Right lobe of liver (tissue), 6 donors: ENCODE data around the gene TCEANC2. TPM values are rescaled to one million over a fixed set of nuclear protein-coding genes. Genes with fewer than 3 reads are reported as not detected.

Source experiments
- ATAC-seq, 4 donors: fragments of 200-7000 bp; cut with Tn5 transposase; one replicate each; pipeline ENCODE4 v1.9.1; 2020; ENCODE audit warnings: mild to moderate bottlenecking in 4 of 4, moderate library complexity in 4 of 4
- DNase-seq, 3 donors: peaks; one replicate each; pipeline ENCODE4 v3.0.0-alpha.2; 2020
- H3K27ac ChIP-seq, 3 donors: fragments of 200-600 bp; one replicate each; pipeline ENCODE4 v1.8.0; 2022
- H3K27me3 ChIP-seq, 2 donors: fragments of 200-600 bp; one replicate each; pipeline ENCODE4 v1.8.0; 2022
- H3K36me3 ChIP-seq, 4 donors: fragments of 200-600 bp; sonication (generic) in 1 of 4; one replicate each; pipeline versions ENCODE4 v1.5.1 to v1.8.0; 2017 to 2022; ENCODE audit warnings: control low read depth in 1 of 4
- H3K4me1 ChIP-seq, 4 donors: fragments of 200-600 bp; sonication (generic) in 1 of 4; one replicate each; pipeline versions ENCODE4 v1.5.1 to v1.8.0; 2017 to 2022; ENCODE audit warnings: control low read depth in 1 of 4
- H3K4me3 ChIP-seq, 3 donors: fragments of 200-600 bp; one replicate each; pipeline ENCODE4 v1.8.0; 2022
- H3K9me3 ChIP-seq, 4 donors: fragments of 200-600 bp; sonication (generic) in 1 of 4; one replicate each; pipeline versions ENCODE4 v1.5.1 to v1.8.0; 2017 to 2022; ENCODE audit warnings: control low read depth in 1 of 4
- POLR2A ChIP-seq: fragments of 450-650 bp; IDR thresholded peaks from one replicate; pipeline ENCODE4 v1.6.1; 2017; ENCODE audit warnings: antibody characterized with exemption, mild to moderate bottlenecking
- WGBS: methylation state at CpG from one replicate; pipeline ENCODE4 v1.1.6; 2018; ENCODE audit warnings: low coverage, low lambda C conversion rate; ENCODE audit not compliant: insufficient coverage; ENCODE audit errors: missing lambda C conversion rate; 5-methylcytosine and 5-hydroxymethylcytosine counted together
- intact Hi-C, 2 donors: fragments of 100-400 bp; cut with DNase I; formaldehyde crosslinking; loops; one replicate each; pipeline versions ENCODE4 v1.11.2 to v1.14.1; 2022
- total RNA-seq, 6 experiments: library from RNA; depleted of rRNA in 2 of 6; stranded (reverse); fragments of >200 nt in 2 of 6; fragmentation: NEBNext Ultra II Directional in 3 of 6; extraction: Animal tissue kit (Norgen Biotek cat#: 25700) in 3 of 6; gene quantifications; one replicate each; pipeline versions ENCODE4 v1.1.0 to v1.2.4, GENCODE V29; 2016 to 2023
- TF ChIP-seq, protein P1 (sequence below), 4 donors: fragments of 200-600 bp in 3 of 4; fragments of 450-650 bp in 1 of 4; IDR thresholded peaks; one replicate each; pipeline versions ENCODE4 v1.5.1 to v1.8.0; 2016 to 2022; ENCODE audit warnings: antibody characterized with exemption in 4 of 4, mild to moderate bottlenecking in 2 of 4
- donor health status: DM: no; HTN: yes; CAD: no.
- donor health status: DM: no; HTN: no; CAD: no.
- donor health status: DM: no; HTN: no; CAD: no.
- donor health status: DM: no; HTN: yes; CAD: no.
- donor health status: DM: no; HTN: yes; CAD: no.

TCEANC2 gene
- total RNA-seq, 6 experiments from 2014 or later = 1.2 to 2.9 (median 1.8) TPM

DNA sequence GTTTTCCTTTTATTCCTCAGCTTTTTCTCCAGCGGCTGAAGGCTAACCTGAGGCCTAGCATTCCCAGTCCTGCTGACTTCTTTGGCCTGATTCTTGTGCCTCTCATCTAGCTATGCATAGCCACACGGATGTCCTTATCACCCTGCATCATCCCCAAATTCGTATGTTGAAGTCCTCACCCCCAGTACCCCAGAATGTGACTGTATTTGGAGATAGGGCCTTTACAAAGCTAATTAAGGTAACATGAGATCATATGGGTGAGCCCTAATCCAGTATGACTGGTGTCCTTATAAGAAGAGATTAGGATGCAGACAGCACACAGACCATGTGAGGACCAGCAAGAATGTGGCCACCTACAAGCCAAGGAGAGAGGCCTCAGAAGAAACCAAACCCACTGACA, 54.7 kb downstream of the TCEANC2 start:
- DNase-seq = no peak
- intact Hi-C loops = no loop called here
- Histone ChIP-seq H3K9me3 (no peaks in the 10 kb centered on the region), H3K4me1 (no peaks in the 10 kb centered on the region), H3K27me3 (no peaks in the 10 kb centered on the region), H3K36me3 (no peaks in the 10 kb centered on the region), H3K4me3 (no peak overlapping the region), H3K27ac (no peak overlapping the region)
- TF ChIP-seq, protein P1, sequence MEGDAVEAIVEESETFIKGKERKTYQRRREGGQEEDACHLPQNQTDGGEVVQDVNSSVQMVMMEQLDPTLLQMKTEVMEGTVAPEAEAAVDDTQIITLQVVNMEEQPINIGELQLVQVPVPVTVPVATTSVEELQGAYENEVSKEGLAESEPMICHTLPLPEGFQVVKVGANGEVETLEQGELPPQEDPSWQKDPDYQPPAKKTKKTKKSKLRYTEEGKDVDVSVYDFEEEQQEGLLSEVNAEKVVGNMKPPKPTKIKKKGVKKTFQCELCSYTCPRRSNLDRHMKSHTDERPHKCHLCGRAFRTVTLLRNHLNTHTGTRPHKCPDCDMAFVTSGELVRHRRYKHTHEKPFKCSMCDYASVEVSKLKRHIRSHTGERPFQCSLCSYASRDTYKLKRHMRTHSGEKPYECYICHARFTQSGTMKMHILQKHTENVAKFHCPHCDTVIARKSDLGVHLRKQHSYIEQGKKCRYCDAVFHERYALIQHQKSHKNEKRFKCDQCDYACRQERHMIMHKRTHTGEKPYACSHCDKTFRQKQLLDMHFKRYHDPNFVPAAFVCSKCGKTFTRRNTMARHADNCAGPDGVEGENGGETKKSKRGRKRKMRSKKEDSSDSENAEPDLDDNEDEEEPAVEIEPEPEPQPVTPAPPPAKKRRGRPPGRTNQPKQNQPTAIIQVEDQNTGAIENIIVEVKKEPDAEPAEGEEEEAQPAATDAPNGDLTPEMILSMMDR (IDR thresholded peaks at IDR 0.05) = no peak
- TF ChIP-seq POLR2A = no peak
- 92% methylated on average over 3 of the region's 3 CpGs for WGBS
- ATAC-seq = no peak

DNA sequence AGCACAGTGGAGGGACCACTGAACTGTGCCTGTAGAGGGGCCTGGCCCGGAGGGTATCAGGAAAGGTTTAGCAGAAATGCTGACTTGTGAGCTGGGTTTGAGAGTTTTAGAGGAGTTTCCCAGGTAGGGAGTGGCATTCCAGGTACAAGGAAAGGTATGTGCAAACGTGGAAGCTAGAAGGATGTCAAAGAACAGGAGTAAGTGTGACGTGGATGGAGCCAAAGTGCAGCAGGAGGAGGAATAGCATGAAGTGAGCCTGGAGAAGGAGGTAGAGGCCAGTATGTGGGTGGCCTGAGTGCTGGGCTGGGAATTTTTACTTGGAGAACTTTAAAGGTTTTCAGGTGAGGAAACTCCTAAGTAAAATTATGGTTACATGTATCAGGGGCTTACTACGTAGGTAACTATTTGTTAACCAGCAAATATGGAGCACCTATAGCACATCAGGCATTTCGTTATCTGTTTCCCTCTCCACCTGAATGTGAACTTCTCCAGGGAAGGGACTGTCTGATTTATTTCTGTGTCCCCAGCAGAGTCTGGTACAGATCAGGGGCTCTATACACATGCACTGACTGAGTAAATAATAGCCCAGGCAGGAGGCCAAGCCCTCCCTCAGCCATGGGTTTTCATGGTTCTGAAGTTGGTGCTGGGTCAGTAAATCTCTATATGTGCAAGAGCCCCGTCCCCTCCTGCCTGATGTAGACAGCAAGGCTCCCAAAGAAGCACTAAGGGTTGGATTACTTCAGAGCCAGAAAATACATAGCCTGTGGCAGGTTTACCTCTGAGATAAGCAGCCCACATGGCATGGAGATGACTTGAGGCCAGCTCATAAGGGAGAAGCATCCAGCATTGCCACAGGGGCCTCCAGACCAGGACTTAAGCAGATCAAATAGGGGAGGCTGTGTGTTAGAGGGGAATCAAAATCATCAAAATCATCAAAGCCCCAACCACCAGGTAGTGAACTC, 56.0 kb downstream of the TCEANC2 start:
- Histone ChIP-seq H3K9me3 (no peaks in the 10 kb centered on the region), H3K27me3 (no peaks in the 10 kb centered on the region), H3K36me3 (no peaks in the 10 kb centered on the region), H3K4me1 (no peaks in the 10 kb centered on the region), H3K27ac (no peak overlapping the region), H3K4me3 (no peak overlapping the region)
- intact Hi-C loops = no loop called here
- TF ChIP-seq, protein P1 (IDR thresholded peaks at IDR 0.05) = no peak
- TF ChIP-seq POLR2A = no peak
- WGBS = 77% methylated on average over 6 of the region's 6 CpGs
- no peak for ATAC-seq
- DNase-seq = no peak

DNA sequence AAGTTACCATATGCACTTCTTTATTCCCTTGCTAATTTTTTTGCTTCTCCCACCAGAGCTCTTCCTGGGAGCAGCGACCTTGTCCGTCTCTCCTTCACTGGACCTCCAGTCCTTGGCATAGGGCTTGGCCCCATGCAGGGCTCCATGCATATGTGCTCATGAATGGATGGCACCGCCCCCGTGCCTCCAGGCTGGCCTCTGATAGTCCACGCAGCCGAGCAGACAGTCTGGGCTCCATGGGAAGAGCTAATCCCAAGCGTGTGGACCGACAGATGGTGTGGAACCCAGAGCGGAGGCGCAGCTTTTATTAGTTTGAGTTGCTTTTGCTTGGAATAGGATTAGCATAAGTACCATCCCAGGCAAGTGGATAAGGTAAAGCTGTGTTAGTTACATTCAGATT, 57.6 kb downstream of the TCEANC2 start:
- TF ChIP-seq, protein P1 (IDR thresholded peaks at IDR 0.05) = no peak
- TF ChIP-seq POLR2A = no peak
- no peak overlapping the region for H3K4me3 ChIP-seq
- no peak for DNase-seq
- intact Hi-C loops = no loop called here
- no peak overlapping the region for H3K27ac ChIP-seq
- H3K27me3 ChIP-seq = no peaks in the 10 kb centered on the region
- H3K9me3 ChIP-seq = no peaks in the 10 kb centered on the region
- ATAC-seq = no peak
- WGBS = 94% methylated on average over 4 of the region's 10 CpGs
- H3K4me1 ChIP-seq = no peaks in the 10 kb centered on the region
- no peaks in the 10 kb centered on the region for H3K36me3 ChIP-seq

DNA sequence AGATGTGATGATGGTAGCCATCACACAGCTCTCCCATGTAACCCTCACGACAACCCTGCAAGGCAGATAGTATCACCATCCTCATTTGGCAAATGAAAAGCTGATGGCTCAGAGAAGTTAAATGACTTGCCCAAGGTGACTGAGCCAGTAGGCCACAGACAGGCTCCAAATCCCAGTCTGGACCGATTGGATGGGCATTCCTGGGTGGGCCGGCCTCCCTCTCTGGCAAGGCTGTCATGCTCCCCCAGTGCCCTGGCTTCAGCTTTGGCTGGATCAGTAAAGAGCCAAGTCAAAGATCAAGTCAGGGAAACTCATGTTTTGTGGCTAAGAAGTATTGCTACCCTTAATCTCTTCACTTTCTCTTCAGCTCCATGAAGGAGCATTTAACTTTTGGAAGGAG, 58.2 kb downstream of the TCEANC2 start:
- H3K27ac ChIP-seq = no peak overlapping the region
- intact Hi-C loops = no loop called here
- ATAC-seq (no peak), DNase-seq (no peak)
- H3K27me3 ChIP-seq = no peaks in the 10 kb centered on the region
- WGBS = 60% methylated on average over 1 of the region's 3 CpGs
- no peaks in the 10 kb centered on the region for H3K9me3 ChIP-seq
- H3K36me3 ChIP-seq = no peaks in the 10 kb centered on the region
- H3K4me1 ChIP-seq = no peaks in the 10 kb centered on the region
- TF ChIP-seq, protein P1 (IDR thresholded peaks at IDR 0.05) = no peak
- no peak for TF ChIP-seq POLR2A
- no peak overlapping the region for H3K4me3 ChIP-seq
